Measurements from ENCODE around the gene MARCHF2.

DNA sequence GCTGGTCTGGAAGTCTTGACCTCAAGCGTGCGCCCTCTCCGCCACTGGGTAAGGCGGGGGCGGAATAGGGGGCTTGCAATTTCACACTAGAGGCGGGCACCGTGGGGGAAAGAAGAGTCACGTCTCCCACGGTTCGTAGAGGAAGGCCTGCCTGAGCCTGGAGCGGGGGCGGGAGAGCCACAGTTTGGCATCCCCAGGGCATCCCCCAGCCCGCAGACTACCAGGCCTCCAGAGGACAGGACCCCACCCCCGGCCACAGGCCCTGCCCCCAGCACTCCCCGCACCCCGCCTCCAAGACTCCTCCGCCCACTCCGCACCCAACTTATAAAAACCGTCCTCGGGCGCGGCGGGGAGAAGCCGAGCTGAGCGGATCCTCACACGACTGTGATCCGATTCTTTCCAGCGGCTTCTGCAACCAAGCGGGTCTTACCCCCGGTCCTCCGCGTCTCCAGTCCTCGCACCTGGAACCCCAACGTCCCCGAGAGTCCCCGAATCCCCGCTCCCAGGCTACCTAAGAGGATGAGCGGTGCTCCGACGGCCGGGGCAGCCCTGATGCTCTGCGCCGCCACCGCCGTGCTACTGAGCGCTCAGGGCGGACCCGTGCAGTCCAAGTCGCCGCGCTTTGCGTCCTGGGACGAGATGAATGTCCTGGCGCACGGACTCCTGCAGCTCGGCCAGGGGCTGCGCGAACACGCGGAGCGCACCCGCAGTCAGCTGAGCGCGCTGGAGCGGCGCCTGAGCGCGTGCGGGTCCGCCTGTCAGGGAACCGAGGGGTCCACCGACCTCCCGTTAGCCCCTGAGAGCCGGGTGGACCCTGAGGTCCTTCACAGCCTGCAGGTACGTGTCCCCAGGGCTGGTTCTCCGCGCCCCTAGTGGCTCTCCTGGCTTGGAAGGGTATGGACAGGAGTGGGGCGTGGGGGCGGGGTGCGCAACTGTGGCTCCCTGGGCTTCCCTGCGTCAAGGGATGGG is 49.0 kb upstream of the MARCHF2 start, which contains the start of gene ANGPTL4:
- TF ChIP-seq, protein P1, sequence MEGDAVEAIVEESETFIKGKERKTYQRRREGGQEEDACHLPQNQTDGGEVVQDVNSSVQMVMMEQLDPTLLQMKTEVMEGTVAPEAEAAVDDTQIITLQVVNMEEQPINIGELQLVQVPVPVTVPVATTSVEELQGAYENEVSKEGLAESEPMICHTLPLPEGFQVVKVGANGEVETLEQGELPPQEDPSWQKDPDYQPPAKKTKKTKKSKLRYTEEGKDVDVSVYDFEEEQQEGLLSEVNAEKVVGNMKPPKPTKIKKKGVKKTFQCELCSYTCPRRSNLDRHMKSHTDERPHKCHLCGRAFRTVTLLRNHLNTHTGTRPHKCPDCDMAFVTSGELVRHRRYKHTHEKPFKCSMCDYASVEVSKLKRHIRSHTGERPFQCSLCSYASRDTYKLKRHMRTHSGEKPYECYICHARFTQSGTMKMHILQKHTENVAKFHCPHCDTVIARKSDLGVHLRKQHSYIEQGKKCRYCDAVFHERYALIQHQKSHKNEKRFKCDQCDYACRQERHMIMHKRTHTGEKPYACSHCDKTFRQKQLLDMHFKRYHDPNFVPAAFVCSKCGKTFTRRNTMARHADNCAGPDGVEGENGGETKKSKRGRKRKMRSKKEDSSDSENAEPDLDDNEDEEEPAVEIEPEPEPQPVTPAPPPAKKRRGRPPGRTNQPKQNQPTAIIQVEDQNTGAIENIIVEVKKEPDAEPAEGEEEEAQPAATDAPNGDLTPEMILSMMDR (IDR thresholded peaks at IDR 0.05), result peak in 4 of 5 experiments; percentile 10 to 29 (median 20)
- peak; percentile 62 for TF ChIP-seq POLR2A (IDR thresholded peaks at IDR 0.05)
- TF ChIP-seq EP300 (IDR thresholded peaks at IDR 0.05; ENCODE audit: low read depth), result no peak
- TF ChIP-seq POLR2AphosphoS5 (IDR thresholded peaks at IDR 0.05), result peak; percentile 81 to 92 (median 91)

Data from transverse colon (tissue), 4 donors.